ENCODE data around the gene COL28A1. TPM values are rescaled to one million over a fixed set of nuclear protein-coding genes. Genes with fewer than 3 reads are reported as not detected.

COL28A1 gene
- total RNA-seq, 5 donors from 2014 or later (not counting 1 experiment from before 2014, with no cell fraction given) = 0.09 to 0.23 (median 0.19) TPM; not detected in 1

DNA sequence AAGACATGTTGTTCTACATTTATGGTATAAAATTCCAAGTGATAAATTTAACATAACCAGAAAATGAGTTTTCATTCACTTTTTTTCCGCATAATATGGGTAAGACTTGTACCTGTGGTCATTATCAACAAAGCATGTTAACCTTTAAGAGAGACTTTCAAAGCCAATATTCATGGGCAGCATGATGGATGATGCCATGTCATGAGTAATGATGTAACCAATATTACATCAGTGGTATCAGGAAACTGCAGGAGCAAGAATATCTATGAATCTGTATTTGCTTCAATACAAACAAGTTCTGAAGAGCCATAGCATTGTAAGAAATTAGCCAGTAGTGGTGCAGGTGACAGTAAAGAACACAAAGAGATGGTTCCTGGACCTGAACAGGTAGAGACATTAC, 226.5 kb downstream of the COL28A1 start:
- H3K36me3 Mint-ChIP-seq = no peaks in the 10 kb centered on the region
- Histone ChIP-seq H3K36me3 (ENCODE audit: control insufficient read depth in 2 of 2, extremely low read depth in 1 of 2, insufficient read depth in 1 of 2, low read length in 1 of 2) (no peaks in the 10 kb centered on the region), H3K4me3 (ENCODE audit: control insufficient read depth in 1 of 2, extremely low read depth in 1 of 2, low read length in 1 of 2) (no peak overlapping the region), H3K27me3 (replicated peaks in 1 of 2; ENCODE audit: control insufficient read depth in 2 of 2, extremely low read depth in 1 of 2, insufficient read depth in 2 of 2, low read length in 1 of 2) (no peaks in the 10 kb centered on the region), H3K4me1 (ENCODE audit: control insufficient read depth in 1 of 2, extremely low read depth in 1 of 2, insufficient read depth in 2 of 2, low read length in 2 of 2) (no peaks in the 10 kb centered on the region), H3K9me3 (no peaks in the 10 kb centered on the region), H3K27ac (ENCODE audit: low read length) (no peak overlapping the region)
- DNase-seq (no peak), ATAC-seq (replicated peaks in 1 of 4) (no peak)
- ChIA-PET POLR2A (no interaction called here), CTCF (no interaction called here)
- no peak overlapping the region for H3K4me3 Mint-ChIP-seq
- H3K27me3 Mint-ChIP-seq = peaks cover 0 to under 1% of the 10 kb centered on the region in 2 donors
- no peaks in the 10 kb centered on the region for H3K4me1 Mint-ChIP-seq
- no CpG with 5 or more reads among the region's 1 CpG for WGBS (ENCODE audit: insufficient coverage)
- no peaks in the 10 kb centered on the region for H3K9me3 Mint-ChIP-seq
- no peak overlapping the region for H3K27ac Mint-ChIP-seq

Other genes with a start within 250 kb of the COL28A1 start
- gene MIOS, start 31.0 kb upstream of the COL28A1 start, total RNA-seq = 10 to 100 TPM; 26.2 to 33.4 (median 28.0) TPM
- 10 to 100 TPM; 13.8 to 19.8 (median 16.6) TPM for gene UMAD1, start 104.9 kb upstream of the COL28A1 start, total RNA-seq
- 10 to 100 TPM; 24.5 to 28.5 (median 26.8) TPM for gene RPA3, start 182.7 kb upstream of the COL28A1 start, total RNA-seq

Data from T-cell (primary cell).